HFF-Myc (cell line): ENCODE measurements around the gene CCDC57.

Source experiments
- DNase-seq: peaks from one replicate; pipeline ENCODE4 v3.0.0-alpha.2; 2011; ENCODE audit warnings: low read depth; ENCODE audit errors: extremely low read depth
- H3K4me3 ChIP-seq: replicated peaks from 2 replicates; pipeline ENCODE4 v1.5.1; 2011; ENCODE audit warnings: low read depth, mild to moderate bottlenecking, control low read depth, low read length
- CTCF ChIP-seq: IDR thresholded peaks from 2 replicates; pipeline ENCODE4 v1.5.1; 2012; ENCODE audit warnings: mild to moderate bottlenecking, low read depth, low read length, control low read depth; ENCODE audit errors: missing control alignments

Gene CCDC57

GRCh38 chr17:82108961-82109475 is 103.6 kb downstream of the CCDC57 start:
- DNase-seq: no peak
- H3K4me3 ChIP-seq: no peak overlapping the region
- no peak for TF ChIP-seq CTCF

GRCh38 chr17:82108496-82108945 is 104.1 kb downstream of the CCDC57 start:
- no peak overlapping the region for H3K4me3 ChIP-seq
- no peak for DNase-seq
- TF ChIP-seq CTCF: no peak

- DNase-seq: no peak
- no peak overlapping the region for H3K4me3 ChIP-seq
- TF ChIP-seq CTCF: no peak
These were observed 104.6 kb downstream of the CCDC57 start for GRCh38 chr17:82108038-82108437.

- TF ChIP-seq CTCF: peak; percentile 21
- no peak overlapping the region for H3K4me3 ChIP-seq
- no peak for DNase-seq
These were observed 105.2 kb downstream of the CCDC57 start for GRCh38 chr17:82107341-82107860.

- no peak overlapping the region for H3K4me3 ChIP-seq
- TF ChIP-seq CTCF: no peak
- no peak for DNase-seq
These were observed 105.8 kb downstream of the CCDC57 start for GRCh38 chr17:82106688-82107305.

GRCh38 chr17:82105882-82106687 is 106.6 kb downstream of the CCDC57 start:
- TF ChIP-seq CTCF: peak; percentile 37
- DNase-seq: no peak
- 0 out of 2 replicates have a peak overlapping the region, but pooled peaks have one; percentile 2 for H3K4me3 ChIP-seq
